Neural progenitor cell (in vitro differentiated cells): Measurements from ENCODE around the gene NUAK1. TPM values are rescaled to one million over a fixed set of nuclear protein-coding genes. Genes with fewer than 3 reads are reported as not detected.
"Not testable (repeated sequence)": the region's sequence is repeated elsewhere in the genome, so short reads cannot be mapped to it uniquely, and the experiment has no call there.

Experiments used
- DNase-seq: peaks from one replicate; pipeline ENCODE4 v3.0.0-alpha.2; 2016; ENCODE audit warnings: low spot score
- H2AFZ ChIP-seq: fragments of 200-600 bp; sonication (generic); replicated peaks from 2 replicates; pipeline ENCODE4 v1.6.1; 2016; ENCODE audit warnings: antibody characterized with exemption
- H3F3A ChIP-seq: fragments of 200-600 bp; sonication (generic); 2 replicates; pipeline ENCODE4 v1.6.1; 2016; ENCODE audit warnings: antibody characterized with exemption, low read depth
- H3K27ac ChIP-seq: fragments of 200-600 bp; sonication (generic); 2 replicates; pipeline ENCODE4 v1.5.1; 2016; ENCODE audit warnings: mild to moderate bottlenecking
- H3K27me3 ChIP-seq: fragments of 200-600 bp; sonication (generic); 2 replicates; pipeline ENCODE4 v1.6.1; 2016; ENCODE audit warnings: mild to moderate bottlenecking, moderate library complexity
- H3K36me3 ChIP-seq: fragments of 200-600 bp; sonication (generic); 2 replicates; pipeline ENCODE4 v1.5.1; 2016
- H3K4me1 ChIP-seq: fragments of 200-600 bp; sonication (generic); 2 replicates; pipeline ENCODE4 v1.6.1; 2016; ENCODE audit warnings: mixed run types
- H3K4me2 ChIP-seq: fragments of 200-600 bp; sonication (generic); 2 replicates; pipeline ENCODE4 v1.6.1; 2016
- H3K4me3 ChIP-seq: fragments of 200-600 bp; sonication (generic); 2 replicates; pipeline ENCODE4 v1.5.1; 2016
- H3K79me2 ChIP-seq: fragments of 200-600 bp; sonication (generic); 2 replicates; pipeline ENCODE4 v1.6.1; 2016; ENCODE audit warnings: low read depth
- H3K9ac ChIP-seq: fragments of 200-600 bp; sonication (generic); 2 replicates; pipeline ENCODE4 v1.6.1; 2016
- H3K9me3 ChIP-seq: fragments of 200-600 bp; sonication (generic); 2 replicates; pipeline ENCODE4 v1.5.1; 2016; ENCODE audit warnings: low read depth
- H4K20me1 ChIP-seq: fragments of 200-600 bp; sonication (generic); 2 replicates; pipeline ENCODE4 v1.6.1; 2016; ENCODE audit warnings: low read depth
- H3K27ac Mint-ChIP-seq: 3 replicates; pipeline ENCODE4 v1.8.0; 2021; ENCODE audit warnings: mixed read lengths
- H3K27me3 Mint-ChIP-seq: 2 replicates; pipeline ENCODE4 v1.8.0; 2022; ENCODE audit warnings: low read depth, mild to moderate bottlenecking, inconsistent platforms, moderate library complexity, mixed read lengths; ENCODE audit not compliant: insufficient read depth
- H3K36me3 Mint-ChIP-seq: 3 replicates; pipeline ENCODE4 v1.8.0; 2021; ENCODE audit warnings: mixed read lengths
- H3K4me1 Mint-ChIP-seq: 3 replicates; pipeline ENCODE4 v1.8.0; 2021; ENCODE audit warnings: mixed read lengths
- H3K4me3 Mint-ChIP-seq: 3 replicates; pipeline ENCODE4 v1.8.0; 2021; ENCODE audit warnings: mild to moderate bottlenecking, moderate library complexity, mixed read lengths
- H3K9me3 Mint-ChIP-seq: 3 replicates; pipeline ENCODE4 v1.8.0; 2020; ENCODE audit warnings: mixed read lengths
- EZH2 ChIP-seq: fragments of 200-600 bp; sonication (generic); IDR thresholded peaks from 2 replicates; pipeline ENCODE4 v1.6.1; 2017; ENCODE audit warnings: antibody characterized with exemption, mild to moderate bottlenecking, moderate library complexity
- EZH2phosphoT487 ChIP-seq: fragments of 200-600 bp; sonication (generic); IDR thresholded peaks from 2 replicates; pipeline ENCODE4 v1.6.1; 2017; ENCODE audit warnings: antibody characterized with exemption
- total RNA-seq: library from RNA; depleted of rRNA; stranded (reverse); fragments of >200 nt; gene quantifications from 2 replicates; pipeline ENCODE4 v1.2.3, GENCODE V29; 2015; ENCODE audit warnings: low replicate concordance
- TF ChIP-seq, protein P1 (sequence below): fragments of 200-600 bp; sonication (generic); IDR thresholded peaks from 2 replicates; pipeline ENCODE4 v1.5.1; 2017; ENCODE audit warnings: antibody characterized with exemption, mild to moderate bottlenecking

The NUAK1 gene
- total RNA-seq, 1 donor from 2014 or later, result 18.8 TPM

DNA sequence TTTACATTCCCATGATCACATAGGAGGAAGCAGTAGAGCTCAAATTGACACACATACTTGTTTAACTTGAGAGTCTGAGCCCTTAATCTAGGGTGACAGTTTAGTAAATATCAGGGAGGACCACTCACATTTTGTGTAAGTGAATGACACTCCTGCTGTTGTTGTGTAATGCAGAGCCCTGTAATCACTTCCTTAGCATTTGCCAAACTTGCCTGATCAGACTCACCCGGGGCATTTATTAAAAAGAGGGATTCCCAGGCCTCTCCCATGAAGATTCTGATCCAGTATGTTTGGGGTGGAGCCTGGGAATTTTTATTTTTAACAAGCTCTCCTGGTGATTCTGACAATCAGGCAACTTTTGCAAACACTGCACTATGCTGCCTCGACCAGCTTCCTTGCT lies 119.6 kb downstream of the NUAK1 start:
- no peaks in the 10 kb centered on the region for H3K4me1 Mint-ChIP-seq
- H3K9me3 ChIP-seq, result no peaks in the 10 kb centered on the region
- H3F3A ChIP-seq, result no peaks in the 10 kb centered on the region
- H3K4me3 Mint-ChIP-seq, result no peak overlapping the region
- H3K4me2 ChIP-seq, result no peak overlapping the region
- no peaks in the 10 kb centered on the region for H4K20me1 ChIP-seq
- H3K27me3 Mint-ChIP-seq, result peaks cover 4% of the 10 kb centered on the region
- no peak overlapping the region for H3K9ac ChIP-seq
- no peaks in the 10 kb centered on the region for H3K36me3 ChIP-seq
- no peaks in the 10 kb centered on the region for H3K4me1 ChIP-seq
- H2AFZ ChIP-seq, result no peak overlapping the region
- H3K27ac Mint-ChIP-seq, result no peak overlapping the region
- H3K4me3 ChIP-seq, result no peak overlapping the region
- H3K27ac ChIP-seq, result no peak overlapping the region
- no peak for DNase-seq
- peaks cover 8% of the 10 kb centered on the region for H3K36me3 Mint-ChIP-seq
- no peaks in the 10 kb centered on the region for H3K27me3 ChIP-seq
- H3K9me3 Mint-ChIP-seq, result peaks cover 28% of the 10 kb centered on the region
- no peaks in the 10 kb centered on the region for H3K79me2 ChIP-seq
- TF ChIP-seq EZH2phosphoT487, result no peak
- TF ChIP-seq, protein P1, sequence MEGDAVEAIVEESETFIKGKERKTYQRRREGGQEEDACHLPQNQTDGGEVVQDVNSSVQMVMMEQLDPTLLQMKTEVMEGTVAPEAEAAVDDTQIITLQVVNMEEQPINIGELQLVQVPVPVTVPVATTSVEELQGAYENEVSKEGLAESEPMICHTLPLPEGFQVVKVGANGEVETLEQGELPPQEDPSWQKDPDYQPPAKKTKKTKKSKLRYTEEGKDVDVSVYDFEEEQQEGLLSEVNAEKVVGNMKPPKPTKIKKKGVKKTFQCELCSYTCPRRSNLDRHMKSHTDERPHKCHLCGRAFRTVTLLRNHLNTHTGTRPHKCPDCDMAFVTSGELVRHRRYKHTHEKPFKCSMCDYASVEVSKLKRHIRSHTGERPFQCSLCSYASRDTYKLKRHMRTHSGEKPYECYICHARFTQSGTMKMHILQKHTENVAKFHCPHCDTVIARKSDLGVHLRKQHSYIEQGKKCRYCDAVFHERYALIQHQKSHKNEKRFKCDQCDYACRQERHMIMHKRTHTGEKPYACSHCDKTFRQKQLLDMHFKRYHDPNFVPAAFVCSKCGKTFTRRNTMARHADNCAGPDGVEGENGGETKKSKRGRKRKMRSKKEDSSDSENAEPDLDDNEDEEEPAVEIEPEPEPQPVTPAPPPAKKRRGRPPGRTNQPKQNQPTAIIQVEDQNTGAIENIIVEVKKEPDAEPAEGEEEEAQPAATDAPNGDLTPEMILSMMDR, result no peak
- no peak for TF ChIP-seq EZH2

GRCh38 chr12:106018286-106018685 lies 120.5 kb downstream of the NUAK1 start:
- peaks cover 28% of the 10 kb centered on the region for H3K9me3 Mint-ChIP-seq
- H3K27ac ChIP-seq, result no peak overlapping the region
- no peaks in the 10 kb centered on the region for H3K4me1 ChIP-seq
- H2AFZ ChIP-seq, result no peak overlapping the region
- H3K4me3 ChIP-seq, result no peak overlapping the region
- TF ChIP-seq EZH2, result no peak
- TF ChIP-seq, protein P1, result no peak
- no peak for TF ChIP-seq EZH2phosphoT487
- no peak overlapping the region for H3K4me3 Mint-ChIP-seq
- no peaks in the 10 kb centered on the region for H3K36me3 ChIP-seq
- H3K9ac ChIP-seq, result no peak overlapping the region
- H3K27me3 ChIP-seq, result no peaks in the 10 kb centered on the region
- H3K27me3 Mint-ChIP-seq, result peaks cover 6% of the 10 kb centered on the region
- no peaks in the 10 kb centered on the region for H4K20me1 ChIP-seq
- H3K4me2 ChIP-seq, result no peak overlapping the region
- no peaks in the 10 kb centered on the region for H3K9me3 ChIP-seq
- H3F3A ChIP-seq, result no peaks in the 10 kb centered on the region
- H3K4me1 Mint-ChIP-seq, result no peaks in the 10 kb centered on the region
- no peak for DNase-seq
- H3K36me3 Mint-ChIP-seq, result peaks cover 8% of the 10 kb centered on the region
- H3K27ac Mint-ChIP-seq, result no peak overlapping the region
- no peaks in the 10 kb centered on the region for H3K79me2 ChIP-seq

- not testable (repeated sequence) for H3F3A ChIP-seq, H3K27ac ChIP-seq, H2AFZ ChIP-seq, H3K9me3 ChIP-seq, H3K4me1 ChIP-seq, H3K4me2 ChIP-seq, H3K4me3 Mint-ChIP-seq, H3K36me3 Mint-ChIP-seq, DNase-seq, H3K27me3 ChIP-seq, H3K4me1 Mint-ChIP-seq, H3K4me3 ChIP-seq, H3K9ac ChIP-seq, H3K36me3 ChIP-seq, H3K27ac Mint-ChIP-seq, H3K79me2 ChIP-seq, H4K20me1 ChIP-seq, H3K27me3 Mint-ChIP-seq
- H3K9me3 Mint-ChIP-seq, result peaks cover 28% of the 10 kb centered on the region
Observed at GRCh38 chr12:106016601-106017278, 122.0 kb downstream of the NUAK1 start.

DNA sequence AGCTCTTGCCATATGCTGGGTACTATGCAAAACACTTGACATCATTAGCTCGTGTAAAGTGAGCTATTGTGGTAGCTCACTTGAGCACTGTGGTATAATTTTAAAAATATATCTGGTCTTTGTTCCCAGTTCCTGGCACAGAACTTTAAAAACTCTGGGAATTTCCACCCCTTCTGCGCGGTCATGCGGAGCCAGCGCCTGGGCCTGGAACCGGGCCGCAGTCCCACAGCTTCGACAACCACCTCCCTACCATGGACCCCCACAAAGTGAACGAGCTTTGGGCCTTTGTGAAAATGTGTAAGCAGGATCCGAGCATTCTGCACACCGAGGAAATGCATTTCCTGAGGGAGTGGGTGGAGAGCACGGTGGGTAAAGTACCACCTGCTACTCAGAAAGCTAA lies 123.1 kb downstream of the NUAK1 start:
- Histone ChIP-seq H4K20me1 (no peaks in the 10 kb centered on the region), H3K27me3 (no peaks in the 10 kb centered on the region), H3K9me3 (no peaks in the 10 kb centered on the region), H3K4me2 (no peak overlapping the region), H3K36me3 (no peaks in the 10 kb centered on the region), H3K79me2 (no peaks in the 10 kb centered on the region), H3K4me3 (no peak overlapping the region), H3F3A (no peaks in the 10 kb centered on the region), H3K9ac (no peak overlapping the region), H3K4me1 (no peaks in the 10 kb centered on the region), H2AFZ (no peak overlapping the region), H3K27ac (no peak overlapping the region)
- H3K4me1 Mint-ChIP-seq, result no peaks in the 10 kb centered on the region
- H3K27me3 Mint-ChIP-seq, result peaks cover 6% of the 10 kb centered on the region
- H3K27ac Mint-ChIP-seq, result no peak overlapping the region
- TF ChIP-seq EZH2, result no peak
- TF ChIP-seq, protein P1, result no peak
- TF ChIP-seq EZH2phosphoT487, result no peak
- peaks cover 8% of the 10 kb centered on the region for H3K36me3 Mint-ChIP-seq
- DNase-seq, result no peak
- peaks cover 28% of the 10 kb centered on the region for H3K9me3 Mint-ChIP-seq
- no peak overlapping the region for H3K4me3 Mint-ChIP-seq
